Skeletal muscle cell (primary cell): ENCODE data around the gene VEGFA.

Source experiments
- DNase-seq: peaks from one replicate; pipeline ENCODE4 v3.0.0-alpha.2; 2010; ENCODE audit warnings: low read depth
- H3K4me3 ChIP-seq: 2 replicates; pipeline ENCODE4 v1.5.1; 2011; ENCODE audit warnings: low read depth, mild to moderate bottlenecking, control low read depth, low read length, moderate library complexity

Gene VEGFA

GRCh38 chr6:43797919-43798318, 27.9 kb downstream of the VEGFA start:
- H3K4me3 ChIP-seq = no peak overlapping the region
- DNase-seq = no peak

DNA sequence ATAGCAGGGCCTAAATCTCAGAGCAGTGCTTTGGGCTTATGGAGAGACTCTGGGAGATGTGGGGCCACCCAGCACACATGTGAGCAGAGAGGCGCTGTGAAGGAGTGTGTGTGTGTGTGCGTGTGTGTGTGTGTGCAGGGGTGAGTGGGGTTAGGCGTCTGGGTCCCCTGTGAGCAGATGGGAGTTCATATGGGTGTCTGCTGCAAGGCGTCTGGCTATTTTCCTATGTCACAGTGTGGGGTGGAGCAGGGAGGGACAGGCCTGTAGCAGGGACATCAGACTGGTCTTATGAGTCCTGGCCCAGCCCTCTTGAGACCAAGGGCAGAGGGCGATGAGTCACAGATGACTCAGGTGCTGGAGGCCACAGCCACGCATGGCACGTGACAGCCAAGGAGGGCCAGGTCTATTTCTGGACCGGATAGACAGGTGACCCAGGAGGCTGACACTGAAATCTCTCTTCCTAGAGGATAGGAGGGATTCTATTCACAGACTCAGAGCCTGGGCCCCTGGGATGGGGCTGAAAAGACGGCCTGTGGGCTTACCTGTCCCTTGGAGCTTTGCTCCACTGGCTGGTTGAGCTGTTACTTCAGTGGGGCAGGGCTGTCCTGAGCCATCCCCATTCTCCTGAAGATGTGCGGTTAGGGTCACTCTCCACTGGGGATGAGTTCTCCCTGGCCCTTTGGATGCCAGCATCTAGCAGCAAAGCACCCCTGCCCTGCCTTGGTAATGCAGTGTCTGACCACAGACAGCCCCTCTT, 28.9 kb downstream of the VEGFA start:
- no peak overlapping the region for H3K4me3 ChIP-seq
- DNase-seq = no peak

- no peak overlapping the region for H3K4me3 ChIP-seq
- DNase-seq = no peak
Observed at GRCh38 chr6:43799551-43800297, 29.7 kb downstream of the VEGFA start.

GRCh38 chr6:43800298-43800623, 30.2 kb downstream of the VEGFA start:
- no peak overlapping the region for H3K4me3 ChIP-seq

DNA sequence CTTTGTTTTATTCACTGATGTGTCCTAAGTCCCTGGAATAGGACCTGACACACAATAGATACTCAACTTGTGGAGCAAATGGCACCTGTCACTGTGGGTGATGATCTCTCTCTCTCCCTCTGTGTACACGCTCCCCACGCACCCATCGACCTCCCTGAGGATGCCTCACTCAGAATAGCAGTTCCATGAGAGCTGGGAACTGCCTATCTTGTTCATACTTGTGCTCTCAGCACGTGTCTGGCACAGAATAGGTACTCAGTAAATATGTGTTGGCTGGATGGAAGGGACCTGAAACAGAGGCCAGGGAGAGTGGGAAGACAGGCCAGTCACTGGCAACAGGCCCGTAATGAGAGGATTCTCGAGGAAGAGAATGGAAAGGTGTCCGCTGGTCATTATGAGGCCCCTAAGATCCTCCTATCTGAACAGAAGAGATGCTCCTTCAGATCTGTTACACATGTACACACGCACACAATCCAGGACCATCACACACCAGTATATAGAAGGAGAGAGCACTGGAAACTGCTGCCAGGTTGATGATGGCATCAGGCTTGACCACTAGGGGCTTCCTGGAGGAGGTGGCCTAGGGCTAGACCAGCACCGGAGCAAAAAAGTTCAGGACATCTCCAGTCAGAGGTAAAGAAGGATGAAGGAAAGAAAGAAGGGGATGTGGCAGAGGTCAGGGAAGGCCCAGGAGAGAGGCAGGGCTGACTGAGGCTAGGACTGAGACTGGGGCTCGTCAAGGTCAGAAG, 30.9 kb downstream of the VEGFA start:
- no peak overlapping the region for H3K4me3 ChIP-seq
- no peak for DNase-seq

More at GRCh38 chr6:43800298-43800623, 30.2 kb downstream of the VEGFA start:
- DNase-seq = no peak

DNA sequence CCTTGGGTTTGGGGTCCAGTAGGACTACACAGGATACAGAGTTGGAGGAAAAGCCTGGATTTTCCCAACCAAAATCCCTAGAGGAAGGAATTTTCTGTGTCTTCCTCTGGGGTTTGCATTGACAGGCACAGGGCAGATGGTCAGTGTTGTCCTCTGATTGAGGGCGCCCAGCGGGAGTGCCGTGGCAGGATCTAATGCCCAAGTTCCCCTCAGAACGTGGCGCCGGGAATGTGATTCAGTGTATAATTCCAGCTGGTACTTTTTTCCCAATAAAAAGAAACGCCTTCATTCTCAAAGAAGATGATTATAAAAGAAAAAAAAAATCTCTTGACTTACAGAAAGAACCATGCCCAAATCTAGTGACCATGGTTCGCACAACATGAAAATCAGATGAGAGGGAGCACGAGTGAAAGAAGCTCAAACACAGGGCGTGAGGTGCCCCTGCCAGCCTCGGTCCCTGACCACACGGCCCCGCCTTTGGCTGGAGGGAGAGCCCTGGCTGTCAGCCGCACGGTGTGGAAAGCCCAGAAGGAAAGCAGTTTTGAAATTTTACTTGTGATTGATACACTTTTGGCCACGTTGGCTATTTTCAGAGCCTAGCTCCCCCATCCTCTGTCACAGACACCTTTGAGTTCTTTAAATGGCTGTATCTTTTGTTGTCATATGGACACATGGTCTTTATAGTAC, 31.6 kb downstream of the VEGFA start:
- no peak for DNase-seq
- H3K4me3 ChIP-seq = no peak overlapping the region

- no peak for DNase-seq
- no peak overlapping the region for H3K4me3 ChIP-seq
Observed at GRCh38 chr6:43803055-43803782, 33.2 kb downstream of the VEGFA start.

DNA sequence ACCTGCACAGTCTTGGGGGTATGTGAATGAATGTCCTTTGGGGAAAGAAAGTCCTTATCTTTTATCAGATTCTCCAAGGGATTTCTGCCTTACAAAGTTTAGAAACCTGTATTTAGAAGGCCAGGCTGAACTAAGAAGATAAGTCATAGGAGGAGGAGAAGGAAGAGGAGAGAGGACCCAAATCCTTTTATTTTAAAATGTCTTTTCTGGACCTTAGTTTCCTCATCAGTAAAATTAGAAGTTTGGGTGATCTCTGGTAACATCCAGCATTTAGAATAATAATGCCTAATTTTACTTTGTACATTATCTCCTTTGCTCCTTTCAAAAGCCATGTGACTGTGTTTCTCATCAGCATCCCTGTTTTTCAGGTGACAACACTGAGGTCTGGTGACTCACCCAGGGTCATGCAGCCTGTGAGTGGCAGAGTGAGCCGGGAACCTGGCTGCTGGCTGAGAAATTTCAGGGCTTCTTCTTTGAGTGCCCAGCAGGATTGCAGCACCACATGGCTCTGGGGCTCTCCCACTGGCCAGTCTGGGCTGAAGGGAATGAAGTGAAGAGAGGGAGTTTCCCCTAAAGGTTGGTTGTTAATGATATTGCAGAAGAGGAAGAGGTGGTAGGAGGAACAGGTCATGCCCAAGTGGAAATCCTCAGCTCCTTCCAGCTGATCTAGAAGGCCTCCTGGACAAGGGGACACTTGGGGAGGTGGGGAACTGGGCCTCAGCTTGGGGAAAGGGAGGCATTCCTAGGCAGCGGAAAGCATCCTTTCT, 34.0 kb downstream of the VEGFA start:
- H3K4me3 ChIP-seq = no peak overlapping the region
- DNase-seq = no peak

DNA sequence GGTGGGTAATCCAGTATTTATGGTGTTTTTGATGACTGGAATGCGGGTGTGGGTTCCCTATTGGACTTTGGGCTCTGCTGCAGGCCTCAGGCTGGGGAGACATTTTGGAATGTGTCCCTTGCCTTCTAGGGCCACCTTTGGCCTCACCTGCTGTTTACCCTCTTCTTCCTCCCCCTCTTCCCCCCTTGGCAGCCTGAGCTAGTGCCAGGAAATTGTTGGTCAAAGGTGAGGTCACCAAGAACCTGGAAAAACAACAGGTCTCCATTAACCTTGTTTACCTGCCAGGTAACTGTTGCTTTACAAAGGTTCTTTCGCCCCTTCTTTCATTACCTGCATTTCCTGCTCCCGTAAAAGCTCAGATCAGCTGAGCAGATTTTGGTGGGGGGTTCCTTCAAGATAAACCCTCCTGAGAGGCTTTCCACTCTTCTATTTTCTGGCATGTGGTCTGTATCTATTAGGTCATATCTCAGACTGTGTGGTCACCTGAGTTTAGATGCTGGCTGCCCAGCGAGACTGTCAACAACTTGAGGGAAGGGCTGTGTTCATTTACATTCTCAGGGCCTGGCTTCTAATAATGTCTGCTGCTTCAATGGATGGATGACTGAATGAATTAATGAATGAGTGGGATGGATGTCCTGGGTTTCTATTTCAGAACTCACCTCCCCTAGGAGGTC, 34.7 kb downstream of the VEGFA start:
- H3K4me3 ChIP-seq = no peak overlapping the region
- no peak for DNase-seq

DNA sequence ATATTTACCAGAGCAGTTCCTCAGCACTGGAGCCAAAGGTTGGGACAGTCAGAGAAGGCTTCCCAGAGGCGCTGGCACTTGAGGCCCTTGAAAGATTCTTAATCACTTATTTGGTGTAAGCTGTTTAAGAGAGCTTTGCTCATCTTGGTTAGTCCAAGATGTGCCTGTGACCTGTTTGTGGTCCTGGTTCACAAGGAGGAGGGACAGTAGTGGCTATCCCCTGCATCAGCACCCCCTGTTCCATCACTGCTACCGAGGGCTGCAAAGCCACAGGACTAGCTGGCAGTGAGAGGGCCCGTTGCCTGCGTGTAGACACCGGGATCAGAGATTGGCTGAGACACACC, 35.7 kb downstream of the VEGFA start:
- H3K4me3 ChIP-seq = no peak overlapping the region

DNA sequence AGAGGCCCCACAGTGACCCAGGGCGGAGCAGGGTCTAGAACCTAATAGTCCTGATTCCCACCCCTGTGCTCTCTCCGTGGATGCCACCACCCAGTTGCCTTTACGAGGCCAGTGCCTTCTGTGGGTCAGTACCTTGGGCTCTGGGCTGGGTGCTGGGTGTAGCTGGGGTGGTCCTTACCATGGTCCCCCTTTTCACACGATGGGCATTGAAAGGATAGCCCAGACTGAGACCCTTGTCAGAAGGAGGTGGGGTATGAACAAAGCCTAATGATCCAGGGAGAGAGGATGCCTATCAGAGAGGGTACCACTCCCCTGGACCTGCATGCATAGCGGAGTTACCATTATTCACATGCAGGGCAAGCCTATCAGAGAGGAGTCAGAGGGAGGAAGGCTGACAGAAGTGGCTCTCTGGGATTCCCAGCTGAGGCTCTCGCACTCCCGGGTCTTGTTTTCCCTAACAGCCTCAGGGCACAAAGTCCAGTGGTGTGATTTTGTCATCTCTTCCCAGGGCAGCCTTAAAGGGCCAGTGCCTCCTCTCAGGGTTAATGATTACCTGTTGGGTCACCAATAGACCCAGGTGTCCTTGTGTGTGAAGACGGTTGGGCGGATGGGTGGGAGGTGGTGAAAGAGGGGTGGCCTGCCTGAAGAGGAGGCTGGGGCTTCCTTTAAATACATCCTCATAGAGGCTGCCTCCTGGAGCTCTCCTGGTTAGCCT, 36.2 kb downstream of the VEGFA start:
- DNase-seq = no peak
- no peak overlapping the region for H3K4me3 ChIP-seq

More for the DNA sequence above, 35.7 kb downstream of the VEGFA start:
- DNase-seq = no peak

GRCh38 chr6:43806758-43807227, 36.8 kb downstream of the VEGFA start:
- no peak for DNase-seq
- no peak overlapping the region for H3K4me3 ChIP-seq

- no peak for DNase-seq
- no peak overlapping the region for H3K4me3 ChIP-seq
Observed at GRCh38 chr6:43807228-43808061, 37.4 kb downstream of the VEGFA start.

- DNase-seq = no peak
- H3K4me3 ChIP-seq = no peak overlapping the region
Observed at GRCh38 chr6:43808412-43808811, 38.4 kb downstream of the VEGFA start.

DNA sequence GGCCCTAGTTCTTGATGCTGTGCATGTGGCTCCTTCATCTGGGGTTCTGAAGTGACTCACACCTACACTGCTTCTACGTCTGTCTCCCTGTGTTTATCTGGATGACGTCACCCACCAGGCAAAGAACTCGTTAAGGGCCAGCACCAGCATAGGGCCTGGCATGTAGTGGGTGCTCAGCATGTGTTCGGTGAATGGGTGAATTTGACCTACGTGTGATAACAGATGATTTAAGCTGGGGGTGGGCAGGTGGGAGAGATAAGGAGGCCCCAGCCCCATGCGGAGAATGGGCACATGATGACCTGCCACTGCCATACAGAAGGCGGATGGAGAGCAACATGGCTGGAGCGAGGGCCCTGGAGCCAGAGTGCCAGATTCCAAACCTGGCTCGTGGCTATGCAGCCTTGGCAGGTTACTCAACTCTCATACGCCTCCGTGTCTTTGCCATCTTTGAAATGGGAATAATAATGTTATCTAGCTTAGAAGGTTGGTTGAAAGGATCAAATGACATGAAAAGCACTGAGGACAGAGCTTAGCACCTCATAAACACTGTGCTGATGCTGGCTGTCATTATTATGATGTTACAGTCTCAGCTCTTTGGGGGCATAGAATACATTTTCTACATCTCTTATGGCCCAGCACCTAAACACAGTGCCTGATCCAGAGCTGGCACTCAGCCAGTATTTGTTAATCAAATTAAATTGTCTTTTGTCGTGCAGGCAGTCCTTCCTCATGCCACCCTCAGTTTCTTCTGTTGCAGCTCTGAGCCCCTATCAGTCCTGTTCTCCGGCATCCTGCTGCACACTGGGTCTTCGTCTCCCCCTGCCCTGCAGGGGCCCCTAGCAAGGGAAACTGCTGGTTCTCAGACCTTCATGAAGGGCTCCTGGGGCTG, 39.6 kb downstream of the VEGFA start:
- no peak for DNase-seq
- H3K4me3 ChIP-seq = no peak overlapping the region
